ENCODE measurements around the gene EIF3A.
"Not testable (repeated sequence)": the region's sequence is repeated elsewhere in the genome, so short reads cannot be mapped to it uniquely, and the experiment has no call there.

The EIF3A gene

DNA sequence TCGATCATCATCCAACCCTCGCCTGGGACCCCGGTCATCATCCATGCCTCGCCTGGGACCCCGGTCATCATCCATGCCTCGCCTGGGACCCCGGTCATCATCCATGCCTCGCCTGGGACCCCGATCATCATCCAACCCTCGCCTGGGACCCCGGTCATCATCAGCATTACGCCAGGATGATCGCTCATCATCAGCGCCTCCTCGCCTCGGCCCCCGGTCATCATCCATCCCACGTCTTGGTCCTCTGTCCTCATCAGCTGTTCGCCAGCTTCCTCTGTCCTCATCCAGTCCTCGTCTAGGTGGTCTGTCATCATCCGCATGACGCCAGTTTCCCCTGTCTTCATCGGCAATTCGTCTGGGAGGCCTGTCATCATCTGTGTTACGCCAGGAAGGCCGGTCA is 38.4 kb downstream of the EIF3A start:
- no peak for DNase-seq

DNA sequence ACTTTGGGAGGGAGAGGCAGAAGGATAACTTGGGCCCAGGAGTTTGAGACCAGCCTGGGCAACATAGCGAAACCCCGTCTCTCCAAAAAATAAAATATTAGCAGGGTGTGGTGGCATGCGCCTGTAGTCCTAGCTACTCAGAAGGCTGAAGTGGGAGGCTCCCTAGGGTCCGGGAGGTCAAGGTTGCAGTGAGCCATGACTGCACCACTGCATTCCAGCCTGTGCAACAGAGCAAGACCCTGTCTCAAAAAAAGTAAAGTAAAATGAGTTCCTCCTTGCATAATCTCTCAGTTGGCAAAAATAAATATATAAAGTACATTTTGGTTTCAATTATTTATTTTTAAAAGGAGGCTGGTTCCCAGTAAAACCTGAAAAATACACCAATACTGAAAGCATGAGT is 39.3 kb downstream of the EIF3A start:
- no peak for DNase-seq

DNA sequence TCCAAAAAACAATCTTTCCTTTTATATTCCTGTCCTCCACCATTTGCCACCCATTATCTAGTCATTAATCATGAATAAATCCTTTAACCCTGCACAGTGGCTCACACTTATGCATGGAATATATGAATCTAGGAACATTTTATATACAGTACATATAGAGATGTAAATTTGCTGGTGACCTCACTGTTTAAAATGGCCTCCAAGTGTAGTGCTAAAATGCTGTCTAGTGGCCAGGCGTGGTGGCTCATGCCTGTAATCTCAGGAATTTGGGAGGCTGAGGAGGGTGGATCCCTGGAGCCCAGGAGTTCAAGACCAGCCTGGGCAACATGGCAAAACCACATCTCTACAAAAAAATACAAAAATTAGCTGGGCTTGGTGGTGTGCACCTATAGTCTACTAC is 41.5 kb downstream of the EIF3A start:
- no peak for DNase-seq

DNA sequence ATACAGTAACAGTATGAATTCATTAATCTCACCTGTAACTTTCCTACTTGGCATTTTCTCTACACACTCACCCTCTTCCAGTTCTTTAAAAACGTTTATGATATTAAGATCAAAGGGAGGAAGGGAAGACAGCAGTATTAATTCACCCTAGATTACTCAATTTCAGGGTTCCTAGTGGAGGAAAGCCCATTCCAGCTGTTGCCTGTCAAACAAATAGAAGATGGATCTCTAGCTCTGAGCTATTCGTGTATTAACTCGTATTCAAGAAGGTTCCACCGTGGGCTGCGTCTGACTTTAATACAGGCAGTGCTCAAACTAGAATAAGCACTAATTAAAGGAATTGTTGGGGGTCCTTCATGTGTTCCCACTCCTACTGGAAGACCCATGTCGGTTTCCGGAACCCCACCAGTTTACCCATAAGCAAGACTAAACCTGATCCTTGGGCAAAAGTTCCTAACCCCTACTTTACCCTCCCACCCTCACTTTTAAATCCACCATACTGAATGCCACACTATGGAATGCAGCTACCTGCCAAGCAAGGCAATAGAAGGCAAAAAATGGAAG is 49.0 kb downstream of the EIF3A start:
- no peak for DNase-seq

DNA sequence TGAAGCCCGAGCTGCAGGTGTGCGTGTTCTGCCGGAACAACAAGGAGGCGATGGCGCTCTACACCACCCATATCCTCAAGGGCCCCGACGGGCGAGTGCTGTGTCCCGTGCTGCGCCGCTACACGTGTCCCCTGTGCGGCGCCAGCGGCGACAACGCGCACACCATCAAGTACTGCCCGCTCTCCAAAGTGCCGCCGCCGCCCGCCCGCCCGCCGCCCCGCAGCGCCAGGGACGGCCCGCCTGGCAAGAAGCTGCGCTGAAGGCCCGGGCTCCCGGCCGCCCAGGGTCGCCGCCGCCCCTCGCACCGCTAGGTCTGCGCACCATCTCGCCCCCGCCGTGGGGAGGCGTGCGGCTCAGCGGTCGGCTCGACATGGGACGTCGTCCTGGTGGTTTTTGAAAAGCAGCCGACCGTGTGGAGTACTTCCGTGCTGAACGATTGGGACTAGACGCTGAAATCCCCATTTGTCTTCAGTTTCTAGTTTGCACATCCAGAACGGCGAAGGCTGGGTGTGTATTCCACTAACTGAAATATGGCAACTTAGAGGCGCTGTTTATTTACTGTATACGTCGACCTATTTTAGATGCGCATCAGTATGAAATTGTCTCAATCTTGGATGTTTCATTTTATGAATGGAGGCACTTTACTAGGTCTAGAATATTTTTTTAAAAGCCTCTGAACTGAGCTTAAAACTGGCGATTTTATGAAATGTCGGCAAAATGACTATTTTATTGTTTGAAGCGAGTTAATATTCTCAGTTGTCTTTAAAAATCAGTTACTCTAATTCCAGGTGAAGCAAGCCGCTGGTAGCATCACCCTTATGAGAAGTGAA is 50.0 kb downstream of the EIF3A start:
- peak; percentile 44 to 46 for DNase-seq

DNA sequence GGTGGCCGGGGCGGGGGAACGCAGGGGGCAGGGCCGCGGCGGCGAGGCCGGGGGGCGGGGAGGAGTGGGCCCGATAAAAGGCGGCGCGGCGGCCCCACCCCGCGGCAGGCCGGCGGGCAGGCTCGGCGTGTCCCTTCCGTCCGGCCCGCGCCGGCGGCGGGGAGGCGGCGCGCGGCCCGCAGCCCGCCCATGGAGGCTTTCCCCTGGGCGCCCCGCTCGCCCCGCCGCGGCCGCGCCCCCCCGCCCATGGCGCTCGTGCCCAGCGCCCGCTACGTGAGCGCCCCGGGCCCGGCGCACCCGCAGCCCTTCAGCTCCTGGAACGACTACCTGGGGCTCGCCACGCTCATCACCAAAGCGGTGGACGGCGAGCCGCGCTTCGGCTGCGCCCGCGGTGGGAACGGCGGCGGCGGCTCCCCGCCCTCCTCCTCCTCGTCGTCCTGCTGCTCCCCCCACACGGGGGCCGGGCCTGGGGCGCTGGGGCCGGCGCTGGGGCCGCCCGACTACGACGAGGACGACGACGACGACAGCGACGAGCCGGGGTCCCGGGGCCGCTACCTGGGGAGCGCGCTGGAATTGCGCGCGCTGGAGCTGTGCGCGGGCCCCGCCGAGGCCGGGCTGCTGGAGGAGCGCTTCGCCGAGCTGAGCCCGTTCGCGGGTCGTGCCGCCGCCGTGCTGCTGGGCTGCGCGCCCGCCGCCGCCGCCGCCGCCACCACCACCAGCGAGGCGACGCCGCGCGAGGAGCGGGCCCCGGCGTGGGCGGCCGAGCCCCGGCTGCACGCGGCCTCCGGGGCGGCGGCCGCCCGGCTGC is 50.8 kb downstream of the EIF3A start, which contains the start of gene NANOS1:
TSS of gene NANOS1 (plus strand) at position 102 of the 808 bp plus-strand sequence. CDS start at position 190, 88 bp downstream.
- DNase-seq = no peak

DNA sequence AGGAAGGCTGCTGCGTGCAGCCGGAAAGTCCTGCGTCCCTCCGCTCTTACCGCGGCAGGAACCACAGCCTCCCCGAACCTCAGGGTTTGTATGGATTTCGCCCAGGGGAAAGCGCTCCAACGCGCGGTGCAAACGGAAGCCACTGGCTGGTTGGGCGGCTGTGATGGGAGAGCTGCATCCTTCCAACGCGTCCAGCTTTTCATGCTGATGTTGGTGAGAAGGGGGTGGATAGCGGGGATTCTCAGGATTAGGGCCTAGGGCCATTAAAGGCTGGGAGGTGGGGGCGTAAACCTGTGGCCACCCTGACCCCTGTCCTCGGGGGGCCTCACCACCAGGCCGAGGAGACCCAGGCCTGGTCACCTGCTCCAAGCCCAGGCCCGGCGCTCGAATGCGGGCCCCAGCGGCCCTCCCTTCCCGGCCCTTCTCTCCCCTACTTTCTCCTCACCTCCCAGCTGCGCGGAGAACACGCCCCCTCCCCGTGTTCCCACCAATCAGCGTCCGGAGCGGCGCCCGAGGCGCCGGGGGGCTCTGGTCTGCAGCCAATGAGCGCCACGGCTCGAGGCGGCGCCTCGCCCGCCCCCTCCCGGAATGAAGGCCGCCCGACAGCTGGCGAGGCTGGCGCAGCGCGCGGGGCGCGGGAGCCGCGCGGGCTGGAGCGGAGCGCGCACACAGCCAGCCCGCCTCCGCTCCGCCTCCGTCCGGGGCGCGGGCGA is 51.6 kb downstream of the EIF3A start:
- peak; percentile 85 to 87 for DNase-seq

DNA sequence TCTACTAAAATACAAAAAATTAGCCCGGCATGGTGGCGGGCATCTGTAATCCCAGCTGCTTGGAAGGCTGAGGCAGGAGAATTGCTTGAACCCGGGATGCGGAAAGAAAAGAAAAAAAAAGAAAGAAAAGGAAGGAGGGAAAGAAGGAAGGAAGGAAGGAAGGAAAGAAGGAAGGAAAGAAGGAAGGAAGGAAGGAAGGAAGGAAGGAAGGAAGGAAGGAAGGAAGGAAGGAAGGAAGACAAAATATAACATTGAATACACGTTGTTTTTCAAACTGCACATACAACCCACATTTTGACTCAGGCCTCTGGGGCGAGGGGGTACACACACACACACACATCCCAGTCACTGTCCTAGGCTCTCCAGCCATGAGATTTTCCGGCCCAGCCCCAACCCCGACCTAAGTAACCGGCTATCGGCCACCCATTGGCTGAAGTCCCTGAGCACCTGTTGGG is 52.1 kb downstream of the EIF3A start:
- not testable (repeated sequence) for DNase-seq

DNA sequence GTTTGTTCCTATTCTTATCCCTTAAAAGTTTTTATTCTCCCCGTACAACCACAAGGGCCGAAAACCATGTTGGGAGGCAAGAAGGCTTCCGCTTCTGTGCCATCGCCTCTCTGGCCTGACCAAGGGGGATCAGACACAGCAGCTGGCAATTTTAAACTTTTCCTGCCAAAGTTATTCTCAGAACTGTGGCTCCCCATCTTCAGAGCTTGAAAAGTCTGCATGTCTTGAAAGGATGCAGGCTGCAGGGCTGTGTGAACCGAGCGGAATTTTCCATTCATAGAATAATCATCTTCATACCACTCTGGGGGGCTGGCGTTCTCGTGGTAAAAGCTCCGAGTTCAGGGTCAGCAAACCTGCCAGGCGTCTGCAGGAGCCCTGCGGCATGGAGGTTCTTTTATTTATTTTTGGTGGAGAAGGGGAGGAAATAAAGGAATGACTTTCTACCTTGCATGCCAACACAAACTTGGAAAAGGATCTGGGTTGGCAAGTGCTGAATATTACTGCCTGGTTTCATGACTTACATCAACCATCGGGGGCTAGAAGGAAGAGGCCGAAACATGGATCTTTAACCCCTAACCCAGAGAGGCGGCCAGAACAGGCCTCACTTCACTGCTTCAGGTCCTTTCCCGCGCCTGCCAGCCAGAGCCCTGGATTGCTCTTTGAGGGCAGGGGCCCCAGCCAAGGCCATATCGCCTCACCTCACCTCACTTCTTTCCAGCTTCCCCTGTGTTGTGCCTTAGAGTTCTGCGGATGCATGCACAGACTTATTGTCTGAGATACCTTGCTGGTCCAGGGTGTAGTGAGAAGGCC is 54.1 kb downstream of the EIF3A start:
- DNase-seq = no peak

DNA sequence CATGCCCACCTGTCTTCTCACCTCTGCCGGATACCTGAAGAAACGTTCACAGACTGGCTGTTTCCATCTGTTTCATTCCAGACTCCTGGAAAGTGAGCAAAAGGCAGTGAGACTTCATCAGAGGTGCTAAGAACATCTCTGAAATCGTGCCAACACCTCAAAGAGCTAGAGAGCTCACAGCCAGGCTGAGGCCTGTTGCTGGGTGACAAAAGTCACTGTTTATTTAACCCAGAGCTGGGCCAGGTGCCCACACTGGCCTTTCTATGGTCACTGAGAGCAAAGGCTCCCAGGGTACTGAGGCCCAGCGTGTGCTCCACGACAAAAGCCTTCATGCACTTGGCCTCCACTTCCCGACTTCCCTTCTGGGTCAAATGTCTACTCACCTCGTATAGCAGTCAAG is 54.8 kb downstream of the EIF3A start:
- no peak for DNase-seq

DNA sequence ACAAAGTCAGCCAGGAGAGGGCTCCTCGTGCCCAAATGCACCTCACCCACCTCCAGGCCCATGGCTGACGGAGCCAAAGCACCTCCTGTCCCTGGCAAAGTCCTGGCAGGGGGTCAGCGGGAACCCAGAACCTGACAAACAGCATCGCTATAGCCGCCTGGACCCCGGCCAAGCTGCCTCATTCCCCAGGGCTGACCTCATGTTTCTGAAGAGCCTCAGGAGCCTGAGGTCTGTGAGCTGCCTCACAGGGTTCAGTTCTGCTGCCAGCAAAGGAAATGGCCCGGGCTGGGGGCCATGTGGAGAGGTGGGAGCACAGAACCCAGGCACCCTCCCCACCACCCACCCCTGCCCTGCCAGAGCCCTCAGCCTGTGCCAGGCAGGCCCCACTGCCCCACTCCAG is 55.3 kb downstream of the EIF3A start:
- DNase-seq = no peak

DNA sequence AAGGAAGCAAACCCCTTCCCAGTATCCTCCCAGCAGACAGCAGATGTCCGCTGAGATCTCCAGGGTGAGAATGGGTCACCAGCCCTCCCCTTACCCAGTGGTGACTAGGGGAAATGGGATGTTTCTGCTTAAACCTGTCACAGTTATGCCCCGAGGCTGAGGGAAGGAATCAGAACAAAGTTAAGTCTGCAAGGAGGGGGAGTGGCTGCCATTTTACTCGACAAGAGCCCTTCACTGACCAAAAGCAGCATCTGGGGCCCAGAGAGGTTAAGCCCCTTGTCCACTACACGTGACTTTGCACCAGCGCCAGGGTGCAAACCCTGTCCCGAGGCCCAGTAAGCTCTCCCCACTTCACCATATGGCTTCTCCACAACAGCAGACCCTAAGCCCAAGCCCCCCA is 55.7 kb downstream of the EIF3A start:
- DNase-seq = no peak

DNA sequence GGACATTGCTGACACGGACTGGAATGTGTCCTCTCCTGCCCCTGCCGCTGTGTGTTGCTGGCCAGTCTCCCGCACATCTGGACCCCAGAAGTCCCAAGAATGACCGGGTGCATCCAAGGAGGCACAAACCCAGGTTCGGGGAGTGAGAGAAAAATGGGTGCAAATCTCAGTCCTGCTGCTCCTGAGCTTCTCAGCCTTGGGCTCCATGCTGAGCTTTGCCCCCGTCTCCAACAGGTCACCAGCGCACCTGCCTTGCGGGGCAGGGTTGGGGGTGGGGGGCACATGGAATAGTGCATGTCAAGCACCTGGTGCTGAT is 57.1 kb downstream of the EIF3A start:
- no peak for DNase-seq

DNA sequence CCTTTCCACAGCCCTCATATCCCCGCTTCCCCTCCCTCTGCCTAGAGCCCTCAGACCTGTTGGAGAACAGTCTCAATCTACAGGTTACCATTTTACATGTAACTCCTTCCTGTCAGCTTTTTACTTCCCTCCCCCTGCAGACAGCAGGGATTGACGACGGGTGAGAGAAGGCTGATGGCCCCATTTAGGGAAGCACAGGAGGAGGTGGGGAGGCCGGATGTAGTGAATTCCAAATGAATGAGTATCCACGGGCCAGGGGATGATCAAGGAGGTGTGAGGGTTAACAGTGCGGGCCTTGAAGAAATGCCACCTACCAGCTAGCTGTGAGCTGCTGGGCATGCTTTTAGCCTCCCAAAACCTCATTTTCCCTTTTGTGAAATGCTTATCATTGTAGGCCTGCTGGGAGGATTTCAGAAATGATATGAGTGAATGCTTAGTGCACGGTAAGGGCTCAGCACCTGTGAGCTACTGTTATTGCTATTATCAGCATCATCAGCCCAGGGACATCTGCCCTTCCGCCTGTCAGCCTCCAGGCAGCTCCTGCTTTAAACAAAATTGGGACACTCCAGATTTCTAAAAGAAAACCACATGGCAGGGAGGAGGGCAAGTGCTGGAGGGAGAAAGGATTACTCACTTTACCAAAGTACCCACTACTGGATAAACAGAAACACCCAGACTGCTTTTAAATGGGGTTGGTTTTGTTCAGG is 57.6 kb downstream of the EIF3A start:
- no peak for DNase-seq

DNA sequence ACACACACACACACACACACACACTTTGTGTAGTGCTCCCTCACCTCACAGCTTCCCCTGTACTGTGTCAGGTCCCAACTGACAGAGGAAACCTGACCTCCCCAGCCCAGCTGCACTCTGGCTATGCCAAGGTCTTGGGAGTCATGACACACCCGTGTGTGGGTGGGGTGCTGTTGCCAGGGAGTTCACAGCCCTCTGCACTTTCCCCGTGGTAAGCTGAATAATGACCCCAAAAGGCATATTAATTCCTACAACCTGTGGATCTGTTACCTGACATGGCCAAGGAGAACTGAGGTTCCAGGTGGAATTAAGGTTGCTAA is 60.0 kb downstream of the EIF3A start:
- DNase-seq = no peak

DNA sequence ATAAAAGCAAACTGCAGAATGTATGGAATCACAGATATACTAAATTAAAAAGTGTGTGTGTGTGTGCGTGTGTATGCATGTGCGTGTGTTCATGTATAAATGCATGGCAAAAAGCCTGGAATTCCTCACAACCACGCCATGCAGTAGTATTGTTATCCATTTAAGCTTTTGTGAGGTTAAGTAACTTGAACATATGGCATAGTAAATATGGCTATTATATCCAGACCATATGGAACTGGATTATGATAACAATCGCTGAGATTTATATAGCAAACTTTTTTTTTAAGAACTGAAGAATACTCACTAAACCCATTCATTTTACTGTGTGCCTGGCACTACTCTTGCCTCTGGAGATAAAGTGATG is 73.4 kb downstream of the EIF3A start:
- DNase-seq = no peak

DNA sequence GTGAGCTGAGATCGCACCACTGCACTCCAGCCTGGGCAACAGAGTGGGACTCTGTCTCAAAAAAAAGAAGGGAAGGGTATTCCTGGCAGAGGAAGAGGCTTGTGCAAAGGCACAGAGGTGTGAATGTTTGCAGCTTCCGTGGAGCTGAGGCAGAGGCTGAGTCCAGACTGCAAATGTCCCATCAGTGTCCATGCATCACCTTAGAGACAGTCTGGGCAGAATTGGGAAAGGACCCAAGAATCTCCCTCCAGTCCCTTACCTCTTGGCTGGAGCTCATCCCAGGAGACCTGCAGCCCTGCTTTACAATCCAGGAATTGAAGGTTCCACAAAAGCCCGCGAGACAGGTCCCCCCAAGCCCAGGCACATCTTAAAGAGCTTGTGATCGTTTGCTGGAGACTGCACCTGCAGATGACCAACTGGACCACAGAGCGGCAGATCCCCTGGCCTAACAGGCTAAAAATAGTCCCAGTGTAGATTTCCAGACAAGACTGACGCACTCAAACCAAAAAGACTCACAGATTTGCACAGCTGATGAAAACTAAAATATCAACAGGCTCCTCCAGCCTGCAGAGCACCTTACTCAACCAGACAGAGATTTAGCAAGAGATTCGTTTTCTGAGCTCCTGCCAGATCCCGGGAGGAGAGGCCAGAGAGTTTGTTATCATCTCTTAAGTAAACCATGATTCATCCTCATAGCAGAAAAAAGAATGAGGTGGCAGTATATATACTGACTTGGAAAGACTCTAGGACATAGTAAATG is 74.0 kb downstream of the EIF3A start:
- no peak for DNase-seq

DNA sequence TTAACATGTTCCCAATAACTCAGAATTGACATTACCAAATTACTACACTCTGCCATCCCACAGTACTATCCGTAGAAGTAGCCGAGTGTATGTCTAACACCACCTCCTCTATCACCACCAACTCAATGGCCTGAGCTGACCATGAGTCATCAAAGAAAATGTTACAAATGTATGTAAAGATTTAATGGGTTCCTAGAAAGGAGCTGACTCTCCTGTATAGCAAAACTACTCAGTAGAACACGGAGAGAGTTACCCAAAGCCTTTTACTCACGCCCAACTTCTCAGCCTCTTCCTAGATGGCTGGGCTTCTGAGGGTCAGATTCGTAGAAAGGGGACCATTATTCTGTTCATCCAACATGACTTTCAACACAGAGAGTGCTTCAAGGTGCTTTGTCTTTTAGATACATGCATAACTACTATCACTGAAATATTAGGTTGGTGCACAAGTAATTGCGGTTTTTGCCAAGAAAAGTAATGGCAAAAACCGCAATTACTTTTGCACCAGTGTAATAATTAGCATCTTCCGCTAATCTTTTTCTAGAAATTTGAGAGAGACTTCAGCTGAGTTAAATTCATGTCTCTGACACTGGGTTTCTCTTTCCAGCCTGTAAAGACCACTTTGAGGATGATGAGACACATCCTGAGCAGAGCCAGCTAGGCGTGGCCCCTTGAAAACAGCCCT is 75.1 kb downstream of the EIF3A start:
- no peak for DNase-seq

DNA sequence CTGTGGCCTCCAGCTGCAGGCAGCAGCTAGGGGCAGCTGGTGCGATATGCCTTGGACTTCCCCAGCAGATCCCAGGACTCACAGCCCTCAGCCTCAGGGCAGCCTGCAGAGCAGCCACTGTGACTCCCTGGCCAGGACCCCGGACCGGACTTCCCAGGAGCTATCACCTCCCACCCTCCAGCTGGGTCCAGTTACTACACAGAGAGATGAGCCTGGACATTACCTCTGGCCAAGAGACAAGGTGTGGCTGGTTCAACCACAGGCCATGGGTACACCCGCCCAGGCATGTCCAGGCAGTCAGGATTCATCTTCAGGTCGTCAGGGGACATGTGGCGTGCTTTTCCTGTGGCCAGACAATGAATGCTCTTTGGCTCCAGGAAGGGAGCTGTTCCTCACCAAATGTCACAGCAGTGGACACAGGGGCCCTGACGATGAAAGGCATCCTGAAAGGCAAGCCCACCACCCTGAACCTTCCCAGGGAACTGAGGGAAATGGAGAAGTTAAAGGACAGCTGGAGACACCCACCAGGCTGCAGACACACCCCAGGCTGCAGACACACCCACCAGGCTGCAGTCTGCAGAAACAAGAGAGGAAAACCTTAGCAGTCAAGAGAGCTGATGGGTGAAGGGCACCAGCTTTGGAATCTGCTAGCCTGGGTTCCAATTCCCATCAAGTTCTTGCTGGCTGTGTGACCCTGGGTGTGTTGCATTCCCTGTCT is 76.9 kb downstream of the EIF3A start:
- DNase-seq = no peak

Measured in CD4-positive, alpha-beta T cell treated with Interleukin-1 beta for 1 hour (primary cell).